ENCODE measurements around the gene CTDSPL2.

CTDSPL2 gene

GRCh38 chr15:44569316-44569715 lies 141.9 kb downstream of the CTDSPL2 start:
- ATAC-seq = no peak
- TF ChIP-seq TSHZ2 (CRISPR knock-in tag; IDR thresholded peaks at IDR 0.05) (no peak), ZC3H10 (CRISPR knock-in tag; IDR thresholded peaks at IDR 0.05) (no peak), ZFP3 (CRISPR knock-in tag; IDR thresholded peaks at IDR 0.05) (no peak), CREB5 (CRISPR knock-in tag; IDR thresholded peaks at IDR 0.05; ENCODE audit: low read depth) (no peak), TCF4 (CRISPR knock-in tag; IDR thresholded peaks at IDR 0.05; ENCODE audit: borderline replicate concordance) (no peak), ZNF8 (CRISPR knock-in tag; IDR thresholded peaks at IDR 0.05) (no peak)

GRCh38 chr15:44570361-44570760 lies 142.9 kb downstream of the CTDSPL2 start:
- no peak; the same call in 2 of the 3 replicates for ATAC-seq
- TF ChIP-seq TCF4 (CRISPR knock-in tag; IDR thresholded peaks at IDR 0.05; ENCODE audit: borderline replicate concordance) (no peak), PATZ1 (CRISPR knock-in tag; IDR thresholded peaks at IDR 0.05; ENCODE audit: borderline replicate concordance) (no peak), OSR1 (CRISPR knock-in tag; IDR thresholded peaks at IDR 0.05) (no peak), ZNF565 (CRISPR knock-in tag; conservative IDR thresholded peaks at IDR 0.05; ENCODE audit: low read depth) (no peak), CREB5 (CRISPR knock-in tag; IDR thresholded peaks at IDR 0.05; ENCODE audit: low read depth) (no peak), ZNF70 (CRISPR knock-in tag; IDR thresholded peaks at IDR 0.05) (no peak), BACH2 (CRISPR knock-in tag; IDR thresholded peaks at IDR 0.05; ENCODE audit: borderline replicate concordance) (no peak)

- no peak for TF ChIP-seq OSR1 (CRISPR knock-in tag; IDR thresholded peaks at IDR 0.05)
- TF ChIP-seq GLIS3 (CRISPR knock-in tag; IDR thresholded peaks at IDR 0.05) = no peak
- no peak for TF ChIP-seq RARB (CRISPR knock-in tag; IDR thresholded peaks at IDR 0.05)
- TF ChIP-seq PPARA (CRISPR knock-in tag; IDR thresholded peaks at IDR 0.05; ENCODE audit: borderline replicate concordance) = no peak
- TF ChIP-seq CSRNP3 (CRISPR knock-in tag; IDR thresholded peaks at IDR 0.05) = no peak
- TF ChIP-seq TSHZ2 (CRISPR knock-in tag; IDR thresholded peaks at IDR 0.05) = no peak
- TF ChIP-seq BACH2 (CRISPR knock-in tag; IDR thresholded peaks at IDR 0.05; ENCODE audit: borderline replicate concordance) = no peak
- TF ChIP-seq ZNF70 (CRISPR knock-in tag; IDR thresholded peaks at IDR 0.05) = no peak
- TF ChIP-seq PATZ1 (CRISPR knock-in tag; IDR thresholded peaks at IDR 0.05; ENCODE audit: borderline replicate concordance) = no peak
- TF ChIP-seq ZNF565 (CRISPR knock-in tag; conservative IDR thresholded peaks at IDR 0.05; ENCODE audit: low read depth) = no peak
- ATAC-seq = no peak
Observed at GRCh38 chr15:44573386-44573785, 146.0 kb downstream of the CTDSPL2 start.
